Posterior cingulate gyrus (tissue), 11 donors: Measurements from ENCODE around the gene ADAM17.
"Not testable (repeated sequence)": the region's sequence is repeated elsewhere in the genome, so short reads cannot be mapped to it uniquely, and the experiment has no call there.

ENCODE experiments used
- DNase-seq, 10 donors: peaks; one replicate each; pipeline versions ENCODE4 v3.0.0 to v3.0.0-alpha.2; 2020 to 2021; ENCODE audit warnings: mixed read lengths in 3 of 10
- intact Hi-C: fragments of 100-400 bp; cut with DNase I; formaldehyde crosslinking; loops from one replicate; pipeline ENCODE4 v1.15.1; 2023

The ADAM17 gene

DNA sequence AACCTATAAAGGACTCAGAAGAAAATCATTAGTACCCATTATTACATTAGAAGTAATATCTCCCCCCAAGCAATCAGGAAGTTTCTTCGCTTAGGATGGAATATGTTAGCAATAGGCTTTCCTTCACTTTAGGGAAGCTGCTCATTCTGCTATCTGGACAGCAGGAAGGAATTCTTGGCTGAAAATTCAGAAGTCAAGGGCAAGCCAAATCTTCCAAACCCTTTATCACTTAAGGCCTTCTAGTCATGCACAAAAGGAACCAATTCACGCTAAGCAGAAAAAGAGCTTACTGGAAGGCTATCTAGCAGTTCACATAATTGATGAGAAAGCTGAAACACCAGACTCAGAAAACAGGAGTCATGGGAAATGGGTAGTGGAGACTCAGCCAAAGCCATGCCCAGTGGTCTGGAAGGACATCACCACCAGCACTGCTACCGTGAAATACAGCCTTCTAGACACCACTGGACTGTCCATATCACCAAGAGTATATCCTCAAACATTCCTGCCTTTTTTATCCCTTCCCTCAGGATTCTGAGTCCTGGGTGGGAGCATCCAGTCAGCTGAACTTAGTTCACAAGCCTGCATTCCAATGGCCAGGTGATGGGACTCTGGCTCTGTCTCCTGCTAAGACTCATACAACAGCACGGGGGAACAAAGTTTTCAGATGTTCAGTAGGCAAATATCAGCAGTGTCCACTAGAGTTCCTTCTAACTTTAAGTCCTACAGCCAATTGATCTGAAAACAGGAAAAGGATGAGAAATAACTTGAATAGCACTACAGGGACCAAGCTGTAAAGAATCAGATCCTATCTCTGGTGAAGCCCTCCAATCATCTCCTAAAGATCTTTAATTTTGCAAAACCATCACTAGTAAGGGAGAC, 14.8 kb upstream of the ADAM17 start:
- intact Hi-C loops: no loop called here
- no peak for DNase-seq

DNA sequence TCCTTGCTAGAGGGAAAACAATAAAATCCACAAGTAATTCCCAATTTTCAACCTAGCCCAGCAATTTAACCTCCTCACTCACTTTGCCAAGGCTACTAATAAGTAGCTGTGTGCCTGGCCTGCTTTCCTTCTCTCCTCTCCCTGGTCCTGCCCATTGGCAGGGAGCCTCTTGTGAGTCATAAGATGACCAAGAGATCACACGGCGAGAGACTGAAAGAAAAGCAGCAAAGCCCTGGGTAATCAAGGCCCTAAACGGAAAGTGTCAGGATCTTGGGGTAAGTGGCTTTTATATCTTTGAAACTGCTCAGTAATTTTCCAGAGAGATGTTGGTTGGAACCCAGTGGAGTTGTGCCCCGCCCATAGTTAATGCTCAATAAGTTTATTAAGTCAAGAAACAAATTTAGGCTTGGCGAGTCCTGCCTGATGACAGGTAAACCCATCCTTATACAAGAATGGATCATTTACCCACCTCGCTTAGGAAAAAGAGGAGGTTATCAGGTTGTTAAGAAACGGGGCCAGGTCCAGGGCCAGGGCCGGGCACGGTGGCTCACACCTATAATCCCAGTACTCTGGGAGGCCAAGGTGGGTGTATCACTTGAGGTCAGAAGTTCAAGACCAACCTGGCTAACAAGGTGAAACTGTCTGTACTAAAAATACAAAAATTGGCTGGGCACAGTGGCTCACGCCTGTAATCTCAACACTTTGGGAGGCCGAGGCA, 10.0 kb upstream of the ADAM17 start:
- intact Hi-C loops: no loop called here
- DNase-seq: peak in 1 of 10 donors; percentile 28

DNA sequence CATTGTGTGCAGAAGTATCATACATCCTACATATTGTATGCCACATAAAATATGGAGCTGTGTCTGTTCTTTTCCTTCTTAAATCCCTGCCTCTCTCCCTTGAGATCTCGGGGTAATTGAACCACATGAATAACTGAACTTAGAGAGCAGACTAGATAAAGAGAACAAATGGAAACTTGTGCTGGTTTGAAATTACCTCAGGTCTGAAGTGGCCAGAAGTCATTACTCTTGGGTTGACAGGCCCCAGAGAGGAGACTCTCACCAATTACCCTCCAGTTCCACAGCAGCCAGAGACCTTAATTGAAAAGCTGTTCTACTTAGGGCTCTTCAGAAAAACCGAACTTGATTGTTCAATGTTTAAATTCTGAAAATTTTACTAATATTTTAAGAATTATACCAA, 5.0 kb upstream of the ADAM17 start:
- intact Hi-C loops: no loop called here
- DNase-seq: no peak

DNA sequence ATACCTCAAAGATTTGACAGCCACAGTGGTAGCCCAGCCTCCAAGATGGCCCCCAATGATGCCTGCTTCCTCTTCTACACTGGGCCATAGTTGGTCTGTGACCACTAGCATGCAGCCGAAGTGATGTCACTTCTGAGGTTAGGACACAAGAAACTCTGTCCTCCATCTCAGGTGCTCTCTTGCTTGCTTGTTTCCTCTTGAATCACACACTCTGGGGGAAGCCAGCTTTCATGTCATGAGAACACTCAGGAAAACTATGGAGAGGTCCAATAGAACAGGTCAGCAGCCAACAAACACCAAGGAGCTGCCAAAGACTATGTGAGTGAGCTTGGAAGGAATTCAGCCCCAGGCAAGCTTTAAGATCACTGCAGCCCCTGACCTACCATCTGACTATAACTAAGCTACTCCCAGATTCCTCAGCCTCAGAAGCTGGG, 3.3 kb upstream of the ADAM17 start:
- no peak for DNase-seq
- intact Hi-C loops: loop anchor here (5.0 to 10.0 kb wide), 2 partner anchors 134 to 213 kb away; partner anchors contain the start of genes CPSF3 and ITGB1BP1

DNA sequence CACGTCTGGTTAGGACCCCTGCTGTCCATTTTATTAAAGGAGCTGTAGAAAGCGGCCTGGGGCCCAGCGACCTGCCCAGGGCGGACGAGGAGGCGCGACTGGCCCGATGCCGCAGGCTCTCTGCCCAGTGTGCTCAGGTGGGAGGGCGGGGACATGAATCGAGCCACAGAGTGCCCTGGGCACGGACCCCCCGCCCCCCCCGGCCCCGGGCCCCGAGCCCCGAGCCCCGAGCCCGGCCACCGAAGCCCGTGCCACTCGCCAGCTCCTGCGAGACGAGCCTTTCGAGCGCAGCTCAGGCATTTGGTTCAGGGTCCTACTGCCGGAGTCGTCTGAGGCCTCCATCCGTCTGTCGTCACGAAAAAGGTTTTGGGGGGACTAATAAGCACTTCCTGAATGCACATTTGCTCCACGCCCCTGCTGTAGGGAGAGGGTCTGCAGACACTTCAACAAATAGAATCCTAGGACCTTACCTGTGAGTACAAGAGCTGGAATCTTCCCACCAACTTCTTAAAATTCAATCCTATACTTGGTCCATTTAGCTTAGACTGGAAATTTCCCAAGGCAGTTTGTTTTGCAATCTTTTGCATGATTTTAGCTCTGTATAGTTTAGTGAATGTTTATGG, 602 bp upstream of the ADAM17 start:
- peak in 1 of 10 donors; percentile 16 for DNase-seq
- intact Hi-C loops: loop anchor here (2.0 to 10.0 kb wide), 3 partner anchors 75 to 216 kb away; partner anchors contain the start of genes CPSF3, ITGB1BP1 and YWHAQ

DNA sequence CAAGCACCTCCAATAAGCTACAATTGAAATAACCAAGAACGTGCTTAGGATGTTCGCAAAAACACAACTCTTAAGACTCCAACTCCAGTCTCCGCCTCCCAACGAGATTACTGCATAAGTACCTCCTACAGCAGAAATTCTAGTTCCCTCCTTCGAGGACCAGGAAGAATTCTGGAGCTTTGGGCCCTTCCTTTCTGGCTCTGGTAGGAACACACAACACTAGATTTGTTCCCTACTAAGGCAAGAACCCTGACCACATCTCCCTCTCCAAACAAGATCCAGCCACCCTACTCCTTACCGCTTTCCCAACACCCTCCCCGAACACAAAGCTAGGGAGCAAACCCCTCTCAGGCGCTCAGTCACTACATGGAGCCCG, 721 bp downstream of the ADAM17 start:
- intact Hi-C loops: loop anchor here (2.0 to 10.0 kb wide), 3 partner anchors 80 to 217 kb away; partner anchors contain the start of genes CPSF3, IAH1 and ITGB1BP1
- no peak for DNase-seq

DNA sequence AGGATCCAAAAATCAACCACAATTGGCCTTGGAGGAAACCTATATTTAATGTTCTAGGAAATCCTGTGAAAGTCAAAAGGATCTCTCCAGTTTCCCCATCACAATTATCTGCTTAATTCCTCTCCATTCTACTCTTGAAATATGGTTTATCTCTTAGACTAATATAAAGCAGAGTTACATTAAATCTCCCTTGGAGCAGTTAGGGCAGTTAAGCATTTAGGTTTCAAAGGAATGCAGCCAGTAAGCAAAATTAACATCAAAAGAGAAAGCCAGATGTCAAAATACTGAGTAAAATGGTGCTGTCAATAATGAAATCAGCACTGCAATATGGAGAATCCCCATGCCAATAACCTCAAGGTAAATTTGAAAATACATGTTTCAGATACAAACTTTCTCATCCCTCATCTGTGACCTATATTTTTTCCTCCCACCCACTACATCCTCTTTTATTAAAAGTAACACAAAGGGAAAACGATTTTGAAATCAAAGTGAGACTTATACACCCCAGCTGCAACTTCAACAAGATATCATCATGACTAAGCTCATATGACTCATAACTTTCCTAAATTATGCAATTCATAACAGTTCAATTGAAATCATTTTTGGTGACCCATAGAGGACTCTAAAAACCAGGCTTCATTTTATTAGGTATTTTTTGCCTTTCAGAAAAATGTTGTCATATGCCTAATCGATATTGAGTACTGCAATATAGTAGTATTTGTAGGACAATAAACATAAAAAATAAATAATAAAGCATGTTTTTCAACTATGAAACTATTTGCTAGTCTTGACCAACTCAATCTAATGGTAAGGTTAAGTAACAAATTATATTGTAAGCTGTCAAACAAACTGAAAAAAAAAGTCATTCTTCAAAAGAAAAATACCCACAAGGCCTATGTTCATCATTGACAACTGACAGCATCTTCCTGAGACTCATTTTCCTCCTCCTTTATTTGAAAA, 3.1 kb downstream of the ADAM17 start:
- intact Hi-C loops: loop anchor here (10.0 kb wide), 1 partner anchor 128 kb away; the partner anchor contains the start of genes CPSF3 and ITGB1BP1
- DNase-seq: no peak

DNA sequence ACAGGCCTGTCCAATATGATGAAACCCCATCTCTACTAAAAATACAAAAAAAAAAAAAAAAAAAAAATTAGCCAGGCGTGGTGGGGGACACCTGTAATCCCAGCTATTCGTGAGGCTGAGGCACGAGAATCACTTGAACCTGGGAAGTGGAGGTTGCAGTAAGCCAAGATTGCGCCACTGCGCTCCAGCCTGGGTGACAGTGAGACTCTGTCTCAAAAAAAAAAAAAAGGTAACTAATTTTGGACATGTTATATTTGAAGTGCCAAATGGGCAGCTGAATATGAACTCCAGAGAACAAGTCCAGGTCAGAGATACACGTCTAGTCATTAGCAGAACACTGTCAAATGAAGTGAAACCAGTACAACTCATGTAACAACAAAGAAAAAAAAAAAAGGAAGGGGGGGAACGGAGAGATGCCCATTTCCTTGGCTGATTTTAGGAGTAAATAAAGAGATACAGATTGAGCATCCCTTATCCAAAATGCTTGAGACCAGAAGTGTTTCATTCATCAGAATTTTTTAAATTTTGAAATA, 4.7 kb downstream of the ADAM17 start:
- intact Hi-C loops: loop anchor here (10.0 kb wide), 1 partner anchor 126 kb away; the partner anchor contains the start of genes CPSF3 and ITGB1BP1

DNA sequence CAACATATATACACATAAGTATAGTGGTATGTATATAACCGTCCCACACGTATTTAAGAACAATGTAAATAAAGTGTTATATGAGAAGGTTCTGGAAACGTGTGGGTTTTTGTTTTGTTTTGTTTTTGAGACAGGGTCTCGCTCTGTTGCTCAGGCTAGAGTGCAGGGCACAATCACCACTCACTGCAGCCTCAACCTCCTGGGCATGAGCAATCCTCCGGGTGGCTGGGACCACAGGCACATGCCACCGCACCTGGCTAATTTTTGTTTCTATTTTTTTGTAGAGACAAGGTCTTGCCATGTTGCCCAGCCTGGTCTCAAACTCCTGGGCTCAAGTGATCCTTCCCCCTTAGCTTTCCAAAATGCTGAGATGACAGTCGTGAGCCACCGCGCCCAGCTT, 6.2 kb downstream of the ADAM17 start:
- intact Hi-C loops: no loop called here

More for the DNA sequence above, 4.7 kb downstream of the ADAM17 start:
- not testable (repeated sequence) for DNase-seq

DNA sequence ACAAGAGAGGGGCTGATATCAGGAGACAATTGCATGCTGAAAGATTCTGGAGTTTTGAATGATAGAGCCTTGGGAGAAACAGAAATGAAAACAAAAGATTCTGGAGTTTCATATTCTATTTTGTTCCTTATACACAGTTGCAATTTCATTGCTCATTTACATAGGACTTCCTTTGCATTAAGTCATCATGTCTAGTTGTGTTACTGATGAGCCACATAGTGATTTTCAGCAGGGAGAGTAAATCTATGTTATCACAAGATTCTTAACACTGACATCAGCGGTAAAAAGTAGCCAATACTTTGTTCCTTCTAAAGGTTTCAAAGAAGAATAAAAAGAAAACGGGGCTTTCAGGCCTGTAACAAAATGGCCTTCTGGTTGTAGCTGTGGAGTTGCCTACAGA, 7.1 kb downstream of the ADAM17 start:
- no peak for DNase-seq
- intact Hi-C loops: no loop called here

More for the DNA sequence above, 6.2 kb downstream of the ADAM17 start:
- no peak for DNase-seq

DNA sequence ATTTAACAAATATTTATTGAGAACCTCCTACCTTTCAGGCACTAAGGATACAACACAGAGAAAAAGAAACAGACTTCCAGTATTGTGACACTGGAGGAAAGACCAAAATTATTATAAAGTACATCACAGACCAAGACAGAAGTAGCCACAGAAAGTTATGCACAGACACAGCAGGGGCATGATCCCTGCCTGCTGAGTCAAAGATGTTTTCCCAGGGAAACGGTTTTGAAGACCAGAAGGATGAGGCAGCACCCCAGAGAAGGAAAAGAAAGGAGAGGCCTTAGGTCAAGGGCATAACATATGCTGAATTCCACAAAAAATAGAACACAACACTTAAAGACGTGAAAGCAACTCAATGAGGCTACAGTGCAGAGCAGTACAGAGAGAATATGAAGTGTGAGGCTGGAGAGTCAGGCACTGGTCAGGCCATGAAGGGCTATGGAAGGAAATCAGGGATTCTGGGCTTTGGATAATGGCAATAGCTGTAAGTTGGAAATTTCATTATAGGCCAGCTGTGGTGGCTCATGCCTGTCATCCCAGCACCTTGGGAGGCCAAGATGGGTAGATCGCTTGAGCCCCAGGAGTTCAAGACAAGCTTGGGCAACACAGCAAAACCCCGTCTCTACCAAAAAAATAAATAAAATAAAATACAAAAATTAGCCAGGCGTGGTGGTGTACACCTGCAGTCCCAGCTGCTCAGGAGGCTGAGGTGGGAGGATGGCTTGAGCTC, 8.2 kb downstream of the ADAM17 start:
- no peak for DNase-seq
- intact Hi-C loops: no loop called here

DNA sequence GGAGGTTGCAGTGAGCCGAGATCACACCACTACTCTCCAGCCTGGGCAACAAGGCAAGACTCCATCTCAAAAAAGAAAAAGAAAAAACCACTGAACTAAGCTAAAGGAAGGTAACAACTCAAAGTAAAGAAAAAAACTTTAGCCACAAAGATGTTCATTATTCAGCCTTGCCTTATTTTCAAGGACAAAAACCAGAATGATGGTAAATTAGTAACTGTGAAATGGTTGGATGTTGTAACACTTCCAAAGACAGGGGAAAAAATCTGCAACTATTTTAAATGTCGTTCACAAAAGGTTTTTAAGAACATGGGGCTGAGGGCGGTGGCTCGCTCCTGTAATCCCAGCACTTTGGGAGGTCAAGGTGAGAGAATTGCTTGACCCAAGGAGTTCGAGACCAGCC, 10.1 kb downstream of the ADAM17 start:
- no peak for DNase-seq
- intact Hi-C loops: no loop called here

DNA sequence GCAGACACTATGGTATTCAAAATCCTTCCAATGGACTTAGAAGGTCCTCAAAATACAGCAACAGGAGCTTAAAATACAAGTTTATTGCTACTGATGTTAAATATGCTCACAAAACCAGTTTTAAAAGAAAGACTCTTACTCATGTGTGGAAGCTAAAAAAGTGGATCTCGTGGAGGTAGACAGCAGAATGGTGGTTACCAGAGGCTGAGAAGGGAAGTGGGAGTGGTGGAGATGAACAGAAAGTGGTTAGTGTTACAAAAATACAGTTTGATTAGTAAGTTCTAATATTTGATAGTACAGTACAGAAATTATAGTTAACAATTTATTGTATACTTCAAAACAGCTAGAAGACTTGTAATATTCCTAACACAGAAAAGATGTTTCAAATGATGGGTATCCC, 12.1 kb downstream of the ADAM17 start:
- DNase-seq: no peak
- intact Hi-C loops: no loop called here

DNA sequence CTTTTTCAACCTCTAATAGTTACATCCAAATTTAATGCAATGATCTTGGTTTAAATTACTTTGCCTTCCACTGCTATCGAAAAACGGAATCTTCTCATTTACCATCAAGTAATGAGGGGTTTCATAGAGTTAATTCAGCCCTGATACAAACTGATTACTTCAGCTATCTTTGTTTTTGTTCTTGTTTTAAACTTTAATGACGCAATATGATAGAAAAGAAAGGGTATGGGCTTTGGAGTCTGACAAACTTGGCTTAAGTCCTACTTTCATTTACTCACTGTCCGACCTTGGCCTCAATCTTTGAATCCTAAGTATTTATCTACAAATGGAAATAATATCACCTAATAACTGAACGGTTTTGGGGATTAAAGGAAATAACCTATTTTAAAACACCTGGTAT, 16.1 kb downstream of the ADAM17 start:
- no peak for DNase-seq
- intact Hi-C loops: no loop called here

DNA sequence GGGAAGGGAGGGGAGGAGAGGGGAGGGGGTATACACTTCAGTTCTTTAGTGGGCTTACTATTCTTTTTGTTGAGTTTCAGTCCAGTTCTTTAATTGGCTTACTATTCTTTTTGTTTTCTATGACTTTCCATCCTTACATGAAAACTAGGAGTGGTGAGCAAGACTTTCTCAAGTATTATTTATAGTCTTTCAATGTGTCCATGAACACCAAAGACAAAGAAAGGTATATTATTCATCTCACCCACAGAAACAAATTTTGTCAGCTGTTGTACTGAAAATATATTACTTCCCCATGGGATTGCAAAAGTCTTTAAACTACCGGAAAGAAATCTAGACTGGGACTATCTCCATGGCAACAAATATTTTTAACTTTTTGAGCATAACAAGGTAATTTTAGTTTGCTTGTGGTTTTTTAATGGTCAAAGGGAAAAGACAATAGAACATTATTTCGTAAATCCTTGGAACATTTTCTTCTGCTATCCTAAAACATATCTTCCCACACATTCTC, 17.6 kb downstream of the ADAM17 start:
- no peak for DNase-seq
- intact Hi-C loops: no loop called here

DNA sequence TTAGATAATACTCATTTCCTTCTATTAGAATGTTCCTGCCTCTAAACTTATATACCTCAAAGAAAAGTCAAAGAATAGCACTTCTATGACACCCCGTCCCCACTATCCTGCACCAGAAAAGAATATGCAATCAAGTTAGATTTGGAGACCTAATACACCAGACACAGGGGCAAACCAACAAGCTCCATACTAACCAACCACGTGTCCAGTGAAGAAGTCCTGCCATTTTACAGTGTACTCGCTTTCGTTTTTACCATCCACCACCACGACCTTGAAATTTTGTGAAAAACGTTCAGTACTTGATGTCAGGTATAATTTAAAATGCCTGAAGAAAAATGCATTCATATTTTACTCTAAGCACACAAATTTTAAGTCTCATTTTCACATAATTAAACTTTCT, 19.1 kb downstream of the ADAM17 start:
- intact Hi-C loops: no loop called here
- DNase-seq: no peak

DNA sequence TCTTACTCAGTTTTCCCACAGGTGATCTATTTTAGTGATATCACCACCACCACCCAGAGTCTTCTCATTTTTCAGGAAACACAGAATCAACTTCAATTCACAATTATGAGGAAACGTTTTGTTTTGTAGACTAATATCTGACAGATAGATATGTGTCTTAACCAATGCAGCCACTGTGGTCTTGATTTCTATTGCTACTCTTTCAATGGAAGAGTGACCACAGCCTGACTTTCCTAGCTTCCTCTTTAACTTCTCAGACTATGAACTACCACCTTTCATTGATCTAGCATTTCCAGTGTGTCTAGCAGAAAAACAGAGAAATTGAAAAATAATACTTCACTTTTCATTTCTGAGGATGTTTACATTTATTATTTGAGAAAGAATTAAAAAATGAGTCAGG, 20.5 kb downstream of the ADAM17 start:
- intact Hi-C loops: no loop called here
- DNase-seq: no peak

DNA sequence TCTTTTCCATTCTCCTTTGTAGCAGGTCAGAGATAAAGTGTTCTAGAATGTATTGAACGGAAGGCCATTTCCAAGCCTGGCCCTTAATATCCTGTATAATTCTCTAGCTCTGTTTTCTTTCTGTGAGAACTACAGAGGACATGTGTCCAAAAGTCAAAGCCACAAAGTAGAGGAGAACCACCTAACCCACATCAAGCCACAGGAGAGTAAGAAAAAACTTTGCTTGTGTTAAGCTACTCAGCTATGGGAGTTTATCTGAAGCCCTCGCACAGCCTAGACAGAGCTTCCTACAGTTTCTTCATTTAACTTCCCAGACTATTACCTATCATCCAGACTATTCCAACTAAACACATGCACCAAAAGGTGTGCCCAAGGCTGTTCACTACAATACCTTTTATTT, 22.0 kb downstream of the ADAM17 start:
- intact Hi-C loops: no loop called here
- no peak for DNase-seq

DNA sequence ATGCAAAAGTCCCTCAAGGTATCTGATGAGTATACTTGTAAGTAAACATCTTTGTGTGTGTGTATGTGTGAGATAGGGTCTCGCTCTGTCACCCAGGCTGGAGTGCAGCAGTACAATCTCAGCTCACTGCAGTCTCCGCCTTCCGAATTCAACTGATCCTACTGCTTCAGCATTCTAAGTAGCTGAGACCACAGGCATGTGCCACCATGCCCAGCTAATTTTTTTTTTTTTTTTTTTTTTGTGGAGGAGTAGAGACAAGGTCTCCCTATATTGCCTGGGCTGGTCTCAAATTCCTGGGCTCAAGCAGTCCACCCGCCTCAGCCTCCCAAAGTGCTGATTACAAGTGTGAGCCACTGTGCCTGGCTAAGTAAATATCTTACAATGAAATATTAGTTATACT, 23.2 kb downstream of the ADAM17 start:
- intact Hi-C loops: no loop called here
- DNase-seq: no peak
